Uterus (tissue), 4 donors: ENCODE data around the gene DNMT3A. TPM values are rescaled to one million over a fixed set of nuclear protein-coding genes. Genes with fewer than 3 reads are reported as not detected.

Experiments
- DNase-seq, 2 donors: peaks; one replicate each; pipeline ENCODE4 v3.0.0-alpha.2; 2019 to 2020
- H3K27ac ChIP-seq, 2 donors: fragments of 200-600 bp; sonication (generic); 1 replicate in 1 of 2; 2 replicates in 1 of 2; pipeline ENCODE4 v1.5.1; 2016 to 2018
- H3K27me3 ChIP-seq, 2 donors: fragments of 200-600 bp; sonication (generic); one replicate each; pipeline ENCODE4 v1.5.1; 2018 to 2019; ENCODE audit warnings: control low read depth in 1 of 2
- H3K36me3 ChIP-seq, 2 donors: fragments of 200-600 bp; sonication (generic); one replicate each; pipeline ENCODE4 v1.5.1; 2019; ENCODE audit warnings: control low read depth in 1 of 2
- H3K4me1 ChIP-seq, 2 donors: fragments of 200-600 bp; sonication (generic); one replicate each; pipeline ENCODE4 v1.5.1; 2018 to 2019; ENCODE audit warnings: control low read depth in 1 of 2
- H3K4me3 ChIP-seq, 2 donors: fragments of 200-600 bp; sonication (generic); 1 replicate in 1 of 2; 2 replicates in 1 of 2; pipeline ENCODE4 v1.5.1; 2018 to 2019; ENCODE audit warnings: mild to moderate bottlenecking in 1 of 2
- H3K9me3 ChIP-seq, 2 donors: fragments of 200-600 bp; sonication (generic); one replicate each; pipeline ENCODE4 v1.5.1; 2019; ENCODE audit warnings: control low read depth in 1 of 2
- POLR2A ChIP-seq, 2 donors: fragments of 450-650 bp; IDR thresholded peaks; one replicate each; pipeline ENCODE4 v1.6.1; 2016; ENCODE audit warnings: antibody characterized with exemption in 2 of 2, mild to moderate bottlenecking in 1 of 2, moderate library complexity in 1 of 2
- intact Hi-C: fragments of 100-400 bp; cut with DNase I; formaldehyde crosslinking; loops from one replicate; pipeline ENCODE4 v1.15.1; 2023; ENCODE audit warnings: low total_unique reads
- total RNA-seq, 4 donors: library from RNA; depleted of rRNA in 3 of 4; stranded (reverse); fragments of >200 nt in 3 of 4; gene quantifications; one replicate each; pipeline versions ENCODE4 v1.1.0 to v1.2.4, GENCODE V29; 2014 to 2023
- TF ChIP-seq, protein P1 (sequence below), 4 experiments: fragments of 200-600 bp in 2 of 4; fragments of 450-650 bp in 2 of 4; sonication (generic) in 2 of 4; IDR thresholded peaks; one replicate each; pipeline ENCODE4 v1.5.1; 2016 to 2019; ENCODE audit warnings: antibody characterized with exemption in 4 of 4, mild to moderate bottlenecking in 2 of 4, moderate library complexity in 1 of 4
- donor health status: DM: yes; HTN: yes; CAD: no.

The DNMT3A gene
- total RNA-seq, 4 donors from 2014 or later = 2.3 to 95.8 (median 29.9) TPM

DNA sequence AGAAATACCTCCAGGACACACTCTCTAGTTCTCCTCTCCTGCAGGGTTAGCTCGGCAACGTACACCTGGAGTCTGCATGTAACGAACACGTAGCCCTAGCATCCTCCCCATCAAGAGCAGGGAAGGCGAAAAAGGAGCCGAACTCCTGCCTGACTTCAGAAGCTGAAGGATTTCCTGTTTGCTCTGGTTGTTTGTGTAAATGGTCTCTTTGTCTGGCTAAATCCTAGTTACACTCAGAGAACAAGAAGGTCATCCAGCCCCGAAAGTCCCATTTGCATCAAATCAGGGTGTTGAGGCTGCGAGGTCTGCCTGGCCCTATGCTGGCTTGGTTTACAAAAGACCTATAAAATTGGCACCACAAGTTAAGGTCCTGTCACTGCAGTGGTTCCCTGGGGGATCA is 107.0 kb downstream of the DNMT3A start:
- H3K4me3 ChIP-seq = no peak overlapping the region
- H3K36me3 ChIP-seq = no peaks in the 10 kb centered on the region
- intact Hi-C loops = no loop called here
- DNase-seq = no peak
- no peak overlapping the region for H3K27ac ChIP-seq
- TF ChIP-seq, protein P1, sequence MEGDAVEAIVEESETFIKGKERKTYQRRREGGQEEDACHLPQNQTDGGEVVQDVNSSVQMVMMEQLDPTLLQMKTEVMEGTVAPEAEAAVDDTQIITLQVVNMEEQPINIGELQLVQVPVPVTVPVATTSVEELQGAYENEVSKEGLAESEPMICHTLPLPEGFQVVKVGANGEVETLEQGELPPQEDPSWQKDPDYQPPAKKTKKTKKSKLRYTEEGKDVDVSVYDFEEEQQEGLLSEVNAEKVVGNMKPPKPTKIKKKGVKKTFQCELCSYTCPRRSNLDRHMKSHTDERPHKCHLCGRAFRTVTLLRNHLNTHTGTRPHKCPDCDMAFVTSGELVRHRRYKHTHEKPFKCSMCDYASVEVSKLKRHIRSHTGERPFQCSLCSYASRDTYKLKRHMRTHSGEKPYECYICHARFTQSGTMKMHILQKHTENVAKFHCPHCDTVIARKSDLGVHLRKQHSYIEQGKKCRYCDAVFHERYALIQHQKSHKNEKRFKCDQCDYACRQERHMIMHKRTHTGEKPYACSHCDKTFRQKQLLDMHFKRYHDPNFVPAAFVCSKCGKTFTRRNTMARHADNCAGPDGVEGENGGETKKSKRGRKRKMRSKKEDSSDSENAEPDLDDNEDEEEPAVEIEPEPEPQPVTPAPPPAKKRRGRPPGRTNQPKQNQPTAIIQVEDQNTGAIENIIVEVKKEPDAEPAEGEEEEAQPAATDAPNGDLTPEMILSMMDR (IDR thresholded peaks at IDR 0.05) = no peak
- no peak for TF ChIP-seq POLR2A (IDR thresholded peaks at IDR 0.05)
- H3K27me3 ChIP-seq = no peaks in the 10 kb centered on the region
- no peaks in the 10 kb centered on the region for H3K9me3 ChIP-seq
- no peaks in the 10 kb centered on the region for H3K4me1 ChIP-seq

DNA sequence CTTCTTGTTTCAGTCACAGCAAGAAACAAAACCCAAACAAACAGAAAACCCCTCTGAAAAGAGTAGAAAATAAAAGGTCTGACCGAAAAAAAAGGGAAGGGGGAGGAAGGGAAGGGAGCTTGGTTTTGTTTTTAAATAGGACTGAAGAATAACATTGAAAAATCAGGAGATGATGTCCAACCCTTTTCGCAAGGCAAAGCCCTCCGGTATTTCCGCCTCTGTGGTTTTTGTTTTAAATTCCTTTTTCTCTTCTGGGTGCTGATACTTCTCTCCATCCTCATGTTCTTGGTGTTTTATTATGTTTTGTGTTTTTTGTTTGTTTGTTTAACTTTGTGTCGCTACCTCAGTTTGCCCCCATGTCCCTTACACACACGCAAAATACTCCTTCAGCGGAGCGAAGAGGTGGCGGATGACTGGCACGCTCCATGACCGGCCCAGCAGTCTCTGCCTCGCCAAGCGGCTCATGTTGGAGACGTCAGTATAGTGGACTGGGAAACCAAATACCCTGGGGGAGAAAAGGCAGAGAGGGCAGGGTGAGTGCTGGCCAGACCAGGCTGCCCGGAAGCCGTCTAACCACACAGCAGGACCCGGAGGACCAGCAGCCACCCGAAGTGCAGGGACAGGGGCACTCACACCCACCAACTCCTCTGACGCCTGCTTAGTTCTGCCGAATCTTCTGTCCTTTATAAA is 107.7 kb downstream of the DNMT3A start:
- TF ChIP-seq, protein P1 (IDR thresholded peaks at IDR 0.05) = no peak
- no peak for TF ChIP-seq POLR2A (IDR thresholded peaks at IDR 0.05)
- no peaks in the 10 kb centered on the region for H3K27me3 ChIP-seq
- no peak overlapping the region for H3K27ac ChIP-seq
- no peak for DNase-seq
- H3K36me3 ChIP-seq = no peaks in the 10 kb centered on the region
- no peak overlapping the region for H3K4me3 ChIP-seq
- H3K9me3 ChIP-seq = no peaks in the 10 kb centered on the region
- H3K4me1 ChIP-seq = peaks cover 0 to 2% of the 10 kb centered on the region in 2 donors
- intact Hi-C loops = no loop called here

- no peaks in the 10 kb centered on the region for H3K27me3 ChIP-seq
- DNase-seq = no peak
- no peaks in the 10 kb centered on the region for H3K36me3 ChIP-seq
- intact Hi-C loops = no loop called here
- H3K4me3 ChIP-seq = no peak overlapping the region
- no peak for TF ChIP-seq POLR2A (IDR thresholded peaks at IDR 0.05)
- TF ChIP-seq, protein P1 (IDR thresholded peaks at IDR 0.05) = no peak
- no peaks in the 10 kb centered on the region for H3K9me3 ChIP-seq
- H3K4me1 ChIP-seq = peaks cover 0 to 7% of the 10 kb centered on the region in 2 donors
- H3K27ac ChIP-seq = no peak overlapping the region
These were observed 109.4 kb downstream of the DNMT3A start for GRCh38 chr2:25232248-25232825.

DNA sequence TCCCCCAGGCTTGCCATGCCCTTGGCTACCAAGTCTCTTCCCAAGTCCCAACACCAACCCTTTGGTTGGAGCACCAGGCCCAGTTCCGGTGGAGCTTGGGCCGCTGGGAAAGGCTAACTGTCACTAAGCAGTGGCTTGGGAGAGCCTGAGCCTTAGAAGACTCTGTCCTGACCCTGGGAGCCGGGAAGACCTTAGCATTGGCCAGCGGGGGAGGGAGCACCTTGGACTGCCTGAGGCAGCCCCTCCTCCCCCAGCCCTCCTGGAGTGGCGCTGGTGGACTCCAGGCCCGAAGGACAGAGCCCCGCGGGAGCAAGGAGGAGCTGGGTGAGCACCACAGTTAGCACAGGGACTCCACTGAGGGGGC is 110.8 kb downstream of the DNMT3A start:
- Histone ChIP-seq H3K4me3 (no peak overlapping the region), H3K36me3 (no peaks in the 10 kb centered on the region), H3K9me3 (no peaks in the 10 kb centered on the region), H3K27ac (no peak overlapping the region), H3K27me3 (no peaks in the 10 kb centered on the region), H3K4me1 (peaks cover 0 to 7% of the 10 kb centered on the region in 2 donors)
- no peak for TF ChIP-seq POLR2A (IDR thresholded peaks at IDR 0.05)
- TF ChIP-seq, protein P1 (IDR thresholded peaks at IDR 0.05) = no peak
- no peak for DNase-seq
- intact Hi-C loops = no loop called here

DNA sequence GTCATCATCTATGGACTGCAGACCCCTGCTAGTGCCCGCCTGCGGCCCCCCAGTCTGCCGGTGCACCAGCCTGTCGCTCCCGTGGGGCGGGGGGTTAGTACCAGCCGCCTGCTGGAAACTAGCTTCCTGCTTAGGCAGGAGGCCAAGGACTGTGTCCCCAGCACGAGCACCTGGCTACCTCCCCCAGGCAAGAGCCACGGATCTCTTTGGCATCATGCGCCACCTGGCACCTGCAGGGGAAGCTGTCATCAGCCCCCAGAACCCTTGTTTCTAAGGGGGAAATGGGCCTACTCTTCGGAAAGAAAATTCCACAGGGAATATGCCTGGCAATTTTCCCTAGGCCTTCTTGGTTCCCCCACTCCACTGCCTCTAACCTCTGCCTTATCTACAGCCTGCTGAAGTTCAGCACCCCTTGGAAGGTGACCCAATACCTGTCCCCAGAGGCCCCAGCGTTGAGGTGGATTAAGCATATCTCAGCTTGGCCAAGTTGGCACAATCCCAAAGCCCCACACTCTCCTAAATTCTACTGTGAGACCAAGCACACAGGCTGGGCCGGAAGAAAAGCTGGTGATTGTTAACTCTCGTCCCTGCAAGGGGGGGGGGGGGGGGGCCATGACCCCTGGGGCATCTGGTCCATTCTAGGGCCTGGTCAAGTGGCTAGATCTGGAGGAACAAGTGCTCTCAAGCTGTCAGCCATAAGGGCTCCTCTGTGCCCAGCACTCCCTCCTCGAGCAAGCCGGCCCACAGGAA is 111.4 kb downstream of the DNMT3A start:
- Histone ChIP-seq H3K27me3 (no peaks in the 10 kb centered on the region), H3K27ac (no peak overlapping the region), H3K36me3 (no peaks in the 10 kb centered on the region), H3K4me3 (no peak overlapping the region), H3K9me3 (no peaks in the 10 kb centered on the region), H3K4me1 (peaks cover 0 to 7% of the 10 kb centered on the region in 2 donors)
- TF ChIP-seq, protein P1 (IDR thresholded peaks at IDR 0.05) = no peak
- no peak for TF ChIP-seq POLR2A (IDR thresholded peaks at IDR 0.05)
- DNase-seq = no peak
- intact Hi-C loops = no loop called here
